Fibroblast of lung (primary cell): ENCODE data around the gene ANO1.

Source experiments
- EZH2 ChIP-seq: IDR thresholded peaks from 2 replicates; pipeline ENCODE4 v1.5.1; 2012; ENCODE audit warnings: low read length, control low read depth, mild to moderate bottlenecking; ENCODE audit errors: missing control alignments
- TF ChIP-seq, protein P1 (sequence below), 2 donors: IDR thresholded peaks in 1 of 2; conservative IDR thresholded peaks in 1 of 2; 1 replicate in 1 of 2; 2 replicates in 1 of 2; pipeline ENCODE4 v1.5.1; 2011 to 2012; ENCODE audit warnings: low read length in 2 of 2, control low read depth in 1 of 2, inconsistent platforms in 1 of 2, low read depth in 1 of 2, mild to moderate bottlenecking in 1 of 2

DNA sequence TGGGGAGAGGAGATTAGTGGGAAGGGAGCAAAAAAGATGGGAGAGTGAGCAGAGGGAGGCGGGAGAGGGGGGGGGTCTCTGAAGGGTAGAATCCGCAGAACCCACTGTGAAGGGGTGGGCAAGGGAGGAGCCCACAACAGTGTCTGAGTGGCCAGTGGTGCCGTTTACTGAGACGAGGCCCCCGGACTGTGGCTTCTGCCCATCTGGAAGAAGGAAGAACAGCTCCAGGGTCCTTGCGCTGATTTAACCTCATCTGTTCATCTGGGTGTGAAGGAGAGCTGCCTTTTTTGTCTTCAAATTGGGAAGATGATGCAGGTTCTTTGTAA lies 45.7 kb upstream of the ANO1 start:
- TF ChIP-seq, protein P1, sequence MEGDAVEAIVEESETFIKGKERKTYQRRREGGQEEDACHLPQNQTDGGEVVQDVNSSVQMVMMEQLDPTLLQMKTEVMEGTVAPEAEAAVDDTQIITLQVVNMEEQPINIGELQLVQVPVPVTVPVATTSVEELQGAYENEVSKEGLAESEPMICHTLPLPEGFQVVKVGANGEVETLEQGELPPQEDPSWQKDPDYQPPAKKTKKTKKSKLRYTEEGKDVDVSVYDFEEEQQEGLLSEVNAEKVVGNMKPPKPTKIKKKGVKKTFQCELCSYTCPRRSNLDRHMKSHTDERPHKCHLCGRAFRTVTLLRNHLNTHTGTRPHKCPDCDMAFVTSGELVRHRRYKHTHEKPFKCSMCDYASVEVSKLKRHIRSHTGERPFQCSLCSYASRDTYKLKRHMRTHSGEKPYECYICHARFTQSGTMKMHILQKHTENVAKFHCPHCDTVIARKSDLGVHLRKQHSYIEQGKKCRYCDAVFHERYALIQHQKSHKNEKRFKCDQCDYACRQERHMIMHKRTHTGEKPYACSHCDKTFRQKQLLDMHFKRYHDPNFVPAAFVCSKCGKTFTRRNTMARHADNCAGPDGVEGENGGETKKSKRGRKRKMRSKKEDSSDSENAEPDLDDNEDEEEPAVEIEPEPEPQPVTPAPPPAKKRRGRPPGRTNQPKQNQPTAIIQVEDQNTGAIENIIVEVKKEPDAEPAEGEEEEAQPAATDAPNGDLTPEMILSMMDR (conservative IDR thresholded peaks at IDR 0.05 in 1 of 2, IDR thresholded peaks at IDR 0.05 in 1 of 2; ENCODE audit: low read depth in 1 of 2, low read length in 2 of 2): no peak
- TF ChIP-seq EZH2: no peak
